Tibial nerve (tissue), 4 donors: ENCODE data around the gene ELMO1. TPM values are rescaled to one million over a fixed set of nuclear protein-coding genes. Genes with fewer than 3 reads are reported as not detected.

Source experiments
- DNase-seq, 2 donors: peaks; one replicate each; pipeline ENCODE4 v3.0.0-alpha.2; 2019; ENCODE audit warnings: low spot score in 2 of 2
- H3K27ac ChIP-seq, 4 donors: fragments of 200-600 bp; sonication (generic) in 3 of 4; one replicate each; pipeline ENCODE4 v1.5.1; 2017 to 2019; ENCODE audit warnings: mild to moderate bottlenecking in 1 of 4
- H3K27me3 ChIP-seq, 2 donors: fragments of 200-600 bp; sonication (generic) in 1 of 2; one replicate each; pipeline versions ENCODE4 v1.5.1 to v1.6.0; 2017 to 2019
- H3K36me3 ChIP-seq, 3 donors: fragments of 200-600 bp; sonication (generic); one replicate each; pipeline ENCODE4 v1.5.1; 2018 to 2019
- H3K4me1 ChIP-seq, 4 donors: fragments of 200-600 bp; sonication (generic) in 3 of 4; one replicate each; pipeline ENCODE4 v1.5.1; 2017 to 2019
- H3K4me3 ChIP-seq, 4 donors: fragments of 200-600 bp; sonication (generic) in 3 of 4; one replicate each; pipeline ENCODE4 v1.5.1; 2017 to 2019; ENCODE audit warnings: mild to moderate bottlenecking in 1 of 4, moderate library complexity in 1 of 4
- H3K9me3 ChIP-seq, 4 donors: fragments of 200-600 bp; sonication (generic) in 3 of 4; one replicate each; pipeline ENCODE4 v1.5.1; 2017 to 2019
- EP300 ChIP-seq, 2 donors: sonication (generic); formaldehyde crosslinking; IDR thresholded peaks; one replicate each; pipeline ENCODE4 v1.6.1; 2017; ENCODE audit warnings: antibody characterized with exemption in 2 of 2, mild to moderate bottlenecking in 1 of 2
- POLR2A ChIP-seq, 2 donors: fragments of 450-650 bp; IDR thresholded peaks; one replicate each; pipeline ENCODE4 v1.6.1; 2017; ENCODE audit warnings: antibody characterized with exemption in 2 of 2, mild to moderate bottlenecking in 2 of 2, moderate library complexity in 2 of 2
- WGBS, 2 donors: methylation state at CpG; one replicate each; pipeline ENCODE4 v1.1.5; 2018; 5-methylcytosine and 5-hydroxymethylcytosine counted together
- total RNA-seq, 4 donors: library from RNA; depleted of rRNA; stranded (reverse); fragments of >200 nt; gene quantifications; one replicate each; pipeline ENCODE4 v1.1.0, GENCODE V29; 2016
- TF ChIP-seq, protein P1 (sequence below), 5 experiments: fragments of 200-600 bp in 3 of 5; fragments of 450-650 bp in 2 of 5; sonication (generic) in 3 of 5; IDR thresholded peaks; one replicate each; pipeline ENCODE4 v1.5.1; 2016 to 2019; ENCODE audit warnings: antibody characterized with exemption in 5 of 5, mild to moderate bottlenecking in 3 of 5, moderate library complexity in 2 of 5

ELMO1 gene
- total RNA-seq, 4 donors from 2014 or later, result 196 to 328 (median 268) TPM

DNA sequence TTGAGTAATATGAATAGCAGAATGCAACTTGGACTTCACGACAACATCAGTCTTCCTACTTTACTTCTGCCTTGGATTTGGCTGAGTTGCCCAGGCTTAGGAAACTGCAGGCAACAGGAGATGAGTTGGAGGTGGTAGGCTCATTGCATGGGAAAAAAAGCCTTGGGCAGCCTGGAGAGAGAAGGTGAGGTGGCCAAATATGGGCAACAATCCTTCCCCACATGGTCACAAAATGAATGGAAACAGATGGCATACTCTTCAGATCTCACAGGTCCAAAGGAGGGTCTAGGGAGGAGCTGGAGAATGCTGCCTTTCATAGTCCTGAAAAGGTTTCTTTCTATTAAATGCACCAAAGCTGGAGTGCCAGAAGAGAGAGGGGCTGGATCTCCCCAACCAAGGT lies 595.7 kb downstream of the ELMO1 start:
- DNase-seq, result no peak
- Histone ChIP-seq H3K27ac (no peak overlapping the region), H3K4me1 (no peaks in the 10 kb centered on the region), H3K27me3 (no peaks in the 10 kb centered on the region), H3K36me3 (peaks cover 0 to 46% (median 9%) of the 10 kb centered on the region in 3 donors), H3K9me3 (peaks cover 0 to 16% (median 0%) of the 10 kb centered on the region in 4 donors), H3K4me3 (no peak overlapping the region)
- TF ChIP-seq POLR2A (IDR thresholded peaks at IDR 0.05) (no peak), EP300 (IDR thresholded peaks at IDR 0.05) (no peak)
- TF ChIP-seq, protein P1, sequence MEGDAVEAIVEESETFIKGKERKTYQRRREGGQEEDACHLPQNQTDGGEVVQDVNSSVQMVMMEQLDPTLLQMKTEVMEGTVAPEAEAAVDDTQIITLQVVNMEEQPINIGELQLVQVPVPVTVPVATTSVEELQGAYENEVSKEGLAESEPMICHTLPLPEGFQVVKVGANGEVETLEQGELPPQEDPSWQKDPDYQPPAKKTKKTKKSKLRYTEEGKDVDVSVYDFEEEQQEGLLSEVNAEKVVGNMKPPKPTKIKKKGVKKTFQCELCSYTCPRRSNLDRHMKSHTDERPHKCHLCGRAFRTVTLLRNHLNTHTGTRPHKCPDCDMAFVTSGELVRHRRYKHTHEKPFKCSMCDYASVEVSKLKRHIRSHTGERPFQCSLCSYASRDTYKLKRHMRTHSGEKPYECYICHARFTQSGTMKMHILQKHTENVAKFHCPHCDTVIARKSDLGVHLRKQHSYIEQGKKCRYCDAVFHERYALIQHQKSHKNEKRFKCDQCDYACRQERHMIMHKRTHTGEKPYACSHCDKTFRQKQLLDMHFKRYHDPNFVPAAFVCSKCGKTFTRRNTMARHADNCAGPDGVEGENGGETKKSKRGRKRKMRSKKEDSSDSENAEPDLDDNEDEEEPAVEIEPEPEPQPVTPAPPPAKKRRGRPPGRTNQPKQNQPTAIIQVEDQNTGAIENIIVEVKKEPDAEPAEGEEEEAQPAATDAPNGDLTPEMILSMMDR (IDR thresholded peaks at IDR 0.05), result no peak
- 77 to 86% methylated on average over 1 of the region's 1 CpG for WGBS, 2 donors

- Histone ChIP-seq H3K27me3 (no peaks in the 10 kb centered on the region), H3K9me3 (peaks cover 0 to 25% (median 0%) of the 10 kb centered on the region in 4 donors), H3K4me1 (no peaks in the 10 kb centered on the region), H3K36me3 (peaks cover 0 to 37% (median 9%) of the 10 kb centered on the region in 3 donors), H3K4me3 (no peak overlapping the region), H3K27ac (no peak overlapping the region)
- DNase-seq, result no peak
- WGBS, 2 donors, result 57 to 59% methylated on average over 5 of the region's 5 CpGs
- TF ChIP-seq POLR2A (IDR thresholded peaks at IDR 0.05), result no peak
- TF ChIP-seq EP300 (IDR thresholded peaks at IDR 0.05), result no peak
- TF ChIP-seq, protein P1 (IDR thresholded peaks at IDR 0.05), result no peak
These were observed 596.6 kb downstream of the ELMO1 start for GRCh38 chr7:36852017-36852416.

- no peak overlapping the region for H3K4me3 ChIP-seq
- TF ChIP-seq EP300 (IDR thresholded peaks at IDR 0.05), result no peak
- TF ChIP-seq, protein P1 (IDR thresholded peaks at IDR 0.05), result no peak
- no peak for TF ChIP-seq POLR2A (IDR thresholded peaks at IDR 0.05)
- no peak overlapping the region for H3K27ac ChIP-seq
- WGBS, 2 donors, result 58 to 70% methylated on average over 3 of the region's 3 CpGs
- no peaks in the 10 kb centered on the region for H3K4me1 ChIP-seq
- peaks cover 0 to 29% (median 0%) of the 10 kb centered on the region in 4 donors for H3K9me3 ChIP-seq
- no peak for DNase-seq
- peaks cover 0 to 31% (median 9%) of the 10 kb centered on the region in 3 donors for H3K36me3 ChIP-seq
- H3K27me3 ChIP-seq, result no peaks in the 10 kb centered on the region
These were observed 597.3 kb downstream of the ELMO1 start for GRCh38 chr7:36851382-36851781.

- WGBS, 2 donors, result 92 to 93% methylated on average over 4 of the region's 4 CpGs
- H3K27me3 ChIP-seq, result no peaks in the 10 kb centered on the region
- TF ChIP-seq POLR2A (IDR thresholded peaks at IDR 0.05), result no peak
- TF ChIP-seq, protein P1 (IDR thresholded peaks at IDR 0.05), result no peak
- TF ChIP-seq EP300 (IDR thresholded peaks at IDR 0.05), result no peak
These were observed 600.7 kb downstream of the ELMO1 start for GRCh38 chr7:36847946-36848345.

GRCh38 chr7:36844374-36844773 lies 604.3 kb downstream of the ELMO1 start:
- H3K27ac ChIP-seq, result no peak overlapping the region
- DNase-seq, result no peak
- no peaks in the 10 kb centered on the region for H3K4me1 ChIP-seq
- H3K27me3 ChIP-seq, result no peaks in the 10 kb centered on the region
- no peak overlapping the region for H3K4me3 ChIP-seq
- no peaks in the 10 kb centered on the region for H3K36me3 ChIP-seq
- TF ChIP-seq, protein P1 (IDR thresholded peaks at IDR 0.05), result no peak
- TF ChIP-seq POLR2A (IDR thresholded peaks at IDR 0.05), result no peak
- no peak for TF ChIP-seq EP300 (IDR thresholded peaks at IDR 0.05)
- WGBS, 2 donors, result 70 to 74% methylated on average over 2 of the region's 2 CpGs
- H3K9me3 ChIP-seq, result peaks cover 0 to 22% (median 0%) of the 10 kb centered on the region in 4 donors

More at GRCh38 chr7:36847946-36848345, 600.7 kb downstream of the ELMO1 start:
- Histone ChIP-seq H3K4me3 (no peak overlapping the region), H3K36me3 (no peaks in the 10 kb centered on the region), H3K9me3 (peaks cover 0 to 29% (median 0%) of the 10 kb centered on the region in 4 donors), H3K4me1 (no peaks in the 10 kb centered on the region), H3K27ac (no peak overlapping the region)
- DNase-seq, result no peak
